NT2/D1 (cell line): Measurements from ENCODE around the gene TMEM61.

Experiments
- DNase-seq: peaks from one replicate; pipeline ENCODE4 v3.0.0-alpha.2; 2011; ENCODE audit warnings: low read depth, low spot score
- H3K27me3 ChIP-seq: 2 replicates; pipeline ENCODE4 v1.6.0; 2011; ENCODE audit warnings: mild to moderate bottlenecking; ENCODE audit not compliant: insufficient read length, insufficient read depth
- H3K36me3 ChIP-seq: 2 replicates; pipeline ENCODE4 v1.6.1; 2011; ENCODE audit warnings: mild to moderate bottlenecking, low read length, mixed read lengths; ENCODE audit not compliant: insufficient read depth, insufficient read length
- H3K4me1 ChIP-seq: 2 replicates; pipeline ENCODE4 v1.5.1; 2011; ENCODE audit not compliant: insufficient read depth, insufficient read length
- H3K4me3 ChIP-seq: 2 replicates; pipeline ENCODE4 v1.5.1; 2011; ENCODE audit warnings: low read depth; ENCODE audit not compliant: insufficient read length
- H3K9ac ChIP-seq: 2 replicates; pipeline ENCODE4 v1.6.0; 2011; ENCODE audit warnings: low read depth; ENCODE audit not compliant: insufficient read length
- H3K9me3 ChIP-seq: 2 replicates; pipeline ENCODE4 v1.5.1; 2011; ENCODE audit warnings: mild to moderate bottlenecking, low read length; ENCODE audit not compliant: insufficient read depth
- SUZ12 ChIP-seq: IDR thresholded peaks from 2 replicates; pipeline ENCODE4 v1.6.1; 2011; ENCODE audit not compliant: insufficient read length, insufficient read depth; ENCODE audit errors: extremely low read depth
- YY1 ChIP-seq: IDR thresholded peaks from 2 replicates; pipeline ENCODE4 v1.6.1; 2011; ENCODE audit not compliant: insufficient read length, insufficient read depth
- ZNF274 ChIP-seq: IDR thresholded peaks from 2 replicates; pipeline ENCODE4 v1.6.1; 2011; ENCODE audit warnings: mild to moderate bottlenecking, low read depth, low read length

TMEM61 gene

GRCh38 chr1:55037733-55038551, 57.5 kb downstream of the TMEM61 start:
- Histone ChIP-seq H3K36me3 (no peaks in the 10 kb centered on the region), H3K9ac (no peak overlapping the region), H3K27me3 (peaks cover 6% of the 10 kb centered on the region), H3K9me3 (no peaks in the 10 kb centered on the region), H3K4me3 (no peak overlapping the region), H3K4me1 (peaks cover 18% of the 10 kb centered on the region)
- no peak for DNase-seq
- TF ChIP-seq ZNF274 (no peak), SUZ12 (no peak), YY1 (no peak)

DNA sequence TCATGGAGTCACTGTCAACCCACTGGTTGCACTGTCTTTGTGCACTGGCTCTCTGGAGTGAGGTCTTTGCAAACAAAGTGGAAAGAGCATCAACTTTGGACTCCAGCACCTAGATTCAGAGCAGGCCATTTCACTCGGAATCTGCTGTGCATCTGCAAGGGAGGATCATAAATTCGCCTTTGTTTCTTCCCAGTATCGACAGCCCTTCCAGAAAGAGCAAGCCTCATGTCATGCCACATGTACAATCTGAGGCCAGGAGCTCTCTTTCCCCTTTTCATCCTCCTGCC, 58.1 kb downstream of the TMEM61 start:
- Histone ChIP-seq H3K9ac (no peak overlapping the region), H3K36me3 (no peaks in the 10 kb centered on the region), H3K27me3 (peaks cover 6% of the 10 kb centered on the region), H3K4me1 (peaks cover 18% of the 10 kb centered on the region), H3K4me3 (no peak overlapping the region), H3K9me3 (no peaks in the 10 kb centered on the region)
- no peak for DNase-seq
- TF ChIP-seq SUZ12 (no peak), YY1 (no peak), ZNF274 (no peak)

DNA sequence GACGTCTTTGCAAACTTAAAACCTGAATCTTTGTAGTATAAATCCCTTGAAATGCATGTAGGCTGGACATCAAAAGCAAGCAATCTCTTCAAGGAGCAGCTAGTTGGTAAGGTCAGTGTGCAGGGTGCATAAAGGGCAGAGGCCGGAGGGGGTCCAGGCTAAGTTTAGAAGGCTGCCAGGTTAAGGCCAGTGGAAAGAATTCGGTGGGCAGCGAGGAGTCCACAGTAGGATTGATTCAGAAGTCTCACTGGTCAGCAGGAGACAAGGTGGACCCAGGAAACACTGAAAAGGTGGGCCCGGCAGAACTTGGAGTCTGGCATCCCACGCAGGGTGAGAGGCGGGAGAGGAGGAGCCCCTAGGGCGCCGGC, 58.5 kb downstream of the TMEM61 start:
- TF ChIP-seq SUZ12 (no peak), ZNF274 (no peak), YY1 (no peak)
- no peak overlapping the region for H3K4me3 ChIP-seq
- H3K27me3 ChIP-seq: peaks cover 6% of the 10 kb centered on the region

GRCh38 chr1:55039342-55040082, 59.1 kb downstream of the TMEM61 start, which contains the start of gene PCSK9:
Gene PCSK9, plus strand, starts transcription at chr1:55039548. Its CDS starts 290 bp downstream, at chr1:55039838.
- peak within 1 kb of the TSS; percentile 89 for H3K9ac ChIP-seq
- H3K4me3 ChIP-seq: peak within 1 kb of the TSS; percentile 66
- H3K27me3 ChIP-seq: peaks cover 6% of the 10 kb centered on the region
- TF ChIP-seq SUZ12 (no peak), YY1 (no peak), ZNF274 (no peak)
- H3K9me3 ChIP-seq: no peaks in the 10 kb centered on the region
- no peak for DNase-seq
- peaks cover 2% of the 10 kb centered on the region for H3K36me3 ChIP-seq
- H3K4me1 ChIP-seq: peaks cover 18% of the 10 kb centered on the region

More for the DNA sequence above, 58.5 kb downstream of the TMEM61 start:
- H3K9me3 ChIP-seq: no peaks in the 10 kb centered on the region
- H3K9ac ChIP-seq: peak overlapping the region; percentile 89
- H3K4me1 ChIP-seq: peaks cover 18% of the 10 kb centered on the region
- no peaks in the 10 kb centered on the region for H3K36me3 ChIP-seq
- DNase-seq: no peak

DNA sequence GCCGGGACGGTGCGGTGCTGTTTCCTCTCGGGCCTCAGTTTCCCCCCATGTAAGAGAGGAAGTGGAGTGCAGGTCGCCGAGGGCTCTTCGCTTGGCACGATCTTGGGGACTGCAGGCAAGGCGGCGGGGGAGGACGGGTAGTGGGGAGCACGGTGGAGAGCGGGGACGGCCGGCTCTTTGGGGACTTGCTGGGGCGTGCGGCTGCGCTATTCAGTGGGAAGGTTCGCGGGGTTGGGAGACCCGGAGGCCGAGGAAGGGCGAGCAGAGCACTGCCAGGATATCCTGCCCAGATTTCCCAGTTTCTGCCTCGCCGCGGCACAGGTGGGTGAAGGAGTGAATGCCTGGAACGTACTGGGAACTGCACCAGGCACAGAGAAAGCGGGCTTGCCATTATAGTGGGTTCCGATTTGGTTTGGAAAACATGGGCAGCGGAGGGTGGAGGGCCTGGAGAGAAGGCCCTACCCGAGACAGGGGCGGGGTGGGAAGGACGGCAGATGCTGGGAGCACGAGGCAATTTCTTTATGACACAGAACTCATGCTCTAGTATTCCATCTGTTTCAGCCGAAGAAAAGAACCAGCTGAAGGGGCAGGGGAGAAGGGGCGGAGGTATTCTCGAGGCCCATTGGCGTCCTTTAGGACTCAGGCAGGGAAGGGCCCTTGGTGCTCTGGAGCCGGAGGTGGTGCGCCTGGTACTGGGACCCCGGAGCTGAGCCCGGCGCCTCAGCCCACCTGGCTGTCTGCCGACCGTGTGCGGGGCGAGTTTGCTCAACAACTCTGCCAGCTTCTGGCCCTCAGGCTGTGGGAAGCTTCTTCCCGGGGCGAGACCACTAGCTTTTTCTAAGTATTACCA, 59.9 kb downstream of the TMEM61 start:
- TF ChIP-seq YY1 (no peak), SUZ12 (no peak), ZNF274 (no peak)
- peak overlapping the region; percentile 89 for H3K9ac ChIP-seq
- DNase-seq: no peak
- peaks cover 4% of the 10 kb centered on the region for H3K36me3 ChIP-seq
- H3K4me3 ChIP-seq: peak overlapping the region; percentile 66
- peaks cover 13% of the 10 kb centered on the region for H3K4me1 ChIP-seq
- no peaks in the 10 kb centered on the region for H3K9me3 ChIP-seq
- H3K27me3 ChIP-seq: peaks cover 6% of the 10 kb centered on the region

DNA sequence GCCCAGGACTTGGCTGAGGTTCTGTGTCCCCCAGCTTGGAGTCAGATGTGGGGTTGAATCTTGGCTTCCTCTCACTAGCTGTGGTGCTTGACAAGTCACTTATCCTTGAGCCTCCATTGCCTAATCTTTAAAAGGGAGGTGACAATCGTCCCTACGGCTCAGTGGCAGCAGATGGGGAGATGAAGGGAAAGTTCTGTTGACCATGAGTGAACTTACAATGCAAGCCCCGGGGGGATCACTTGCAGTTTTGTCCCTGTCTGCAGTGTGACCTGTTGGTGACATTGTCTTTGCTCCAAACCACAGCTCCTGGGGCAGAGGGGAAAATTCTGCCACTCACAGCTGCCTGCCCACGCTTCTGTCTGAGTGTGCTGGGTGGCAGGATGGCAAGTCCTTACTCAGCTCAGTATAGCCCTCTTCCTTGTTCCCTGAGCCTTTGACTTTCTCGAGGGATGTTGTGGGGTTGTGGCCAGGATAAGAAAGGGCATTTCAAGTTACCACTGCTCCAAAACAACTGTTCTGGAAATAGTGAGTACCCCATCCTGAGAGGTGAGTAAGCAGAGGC, 60.6 kb downstream of the TMEM61 start:
- H3K27me3 ChIP-seq: peaks cover 6% of the 10 kb centered on the region
- DNase-seq: no peak
- peaks cover 13% of the 10 kb centered on the region for H3K4me1 ChIP-seq
- peak overlapping the region; percentile 89 for H3K9ac ChIP-seq
- H3K36me3 ChIP-seq: peaks cover 5% of the 10 kb centered on the region
- TF ChIP-seq SUZ12 (no peak), YY1 (no peak), ZNF274 (no peak)
- peak overlapping the region; percentile 66 for H3K4me3 ChIP-seq
- H3K9me3 ChIP-seq: no peaks in the 10 kb centered on the region
